ENCODE data around the gene CPTP.

Gene CPTP

DNA sequence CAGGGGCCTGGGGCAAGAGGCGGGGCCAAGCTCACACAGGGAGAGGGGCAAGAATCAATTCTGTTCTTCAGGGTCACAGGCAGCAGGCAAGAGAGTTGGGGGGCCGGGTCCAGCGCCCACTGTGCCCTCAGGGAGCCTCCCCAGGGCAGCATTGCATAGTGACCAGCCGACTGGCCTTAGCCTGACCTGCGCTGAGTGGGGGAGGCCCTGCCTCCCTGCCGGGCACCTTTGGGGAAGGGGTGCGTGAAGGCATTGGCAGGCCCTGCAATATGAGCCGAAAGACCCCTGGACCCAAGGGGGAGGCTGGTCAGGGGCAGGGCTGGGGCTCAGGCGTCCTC is 32.2 kb upstream of the CPTP start:
- DNase-seq (ENCODE audit: low spot score): no peak

DNA sequence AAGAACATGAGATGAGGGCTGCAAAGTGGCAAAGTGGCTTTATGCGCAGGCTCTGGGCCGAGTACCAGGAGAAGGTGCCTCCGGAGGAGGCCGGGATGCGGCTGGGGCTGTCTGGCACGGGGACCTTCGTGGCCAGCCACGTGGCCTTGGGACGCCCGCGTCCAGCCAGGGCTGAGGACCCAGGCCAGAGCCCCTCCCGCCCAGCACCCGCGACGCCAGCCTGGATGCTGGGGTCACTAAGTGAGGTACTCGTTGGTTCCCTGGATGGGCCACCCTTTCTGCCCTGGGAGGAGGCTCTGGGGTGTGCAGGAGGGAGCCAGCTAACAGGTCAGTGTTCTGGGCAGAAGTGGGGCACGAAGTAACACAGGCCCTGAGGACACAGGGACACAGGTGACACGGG is 31.8 kb upstream of the CPTP start:
- no peak for DNase-seq (ENCODE audit: low spot score)

DNA sequence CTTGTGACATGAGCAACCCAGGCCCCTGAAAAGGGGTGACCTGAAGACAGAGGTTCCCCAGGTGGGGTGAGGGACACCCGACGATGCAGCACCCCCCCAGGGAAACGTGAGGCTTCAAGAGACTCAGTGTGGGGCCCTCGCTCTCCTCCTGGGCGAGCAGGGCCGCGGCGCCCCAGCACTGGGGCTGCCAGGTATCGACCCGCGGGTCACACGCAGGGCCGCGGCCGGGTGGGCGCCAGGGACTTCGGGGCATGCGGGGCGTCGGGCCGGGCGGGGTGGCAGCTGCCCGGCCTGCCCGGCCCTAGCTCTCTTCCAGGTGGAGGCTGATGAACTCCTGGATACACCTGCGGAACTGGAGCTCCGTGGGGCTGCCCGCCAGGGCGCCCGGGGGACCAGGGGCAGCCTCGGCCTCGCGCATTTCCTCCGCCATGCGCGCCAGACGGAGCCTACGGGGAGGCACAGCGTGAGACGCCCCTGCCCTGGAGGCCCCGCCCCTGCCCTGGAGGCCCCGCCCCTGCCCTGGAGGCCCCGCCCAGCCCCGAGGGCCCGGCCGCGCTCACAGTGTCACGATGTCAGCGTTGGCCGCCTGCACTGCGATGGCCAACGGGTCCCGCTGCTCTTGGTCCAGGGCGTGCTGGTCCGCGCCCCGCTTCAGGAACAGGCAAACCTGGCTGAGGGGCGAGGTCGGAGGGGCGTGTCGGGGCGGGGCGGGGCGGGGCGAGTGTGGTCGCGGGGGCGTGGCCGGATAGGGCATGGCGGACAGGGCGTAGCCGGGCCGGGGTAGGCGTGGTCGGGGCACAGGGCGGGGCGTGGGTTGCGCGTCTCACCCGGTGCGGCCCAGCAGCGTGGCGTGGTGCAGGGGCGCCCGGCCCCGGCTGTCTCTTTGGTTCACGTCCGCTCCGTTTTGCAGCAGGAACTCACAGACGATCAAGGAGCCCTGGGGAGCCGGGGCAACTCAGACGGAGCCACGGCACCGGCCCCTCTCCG is 31.0 kb upstream of the CPTP start:
- DNase-seq (ENCODE audit: low spot score): no peak

DNA sequence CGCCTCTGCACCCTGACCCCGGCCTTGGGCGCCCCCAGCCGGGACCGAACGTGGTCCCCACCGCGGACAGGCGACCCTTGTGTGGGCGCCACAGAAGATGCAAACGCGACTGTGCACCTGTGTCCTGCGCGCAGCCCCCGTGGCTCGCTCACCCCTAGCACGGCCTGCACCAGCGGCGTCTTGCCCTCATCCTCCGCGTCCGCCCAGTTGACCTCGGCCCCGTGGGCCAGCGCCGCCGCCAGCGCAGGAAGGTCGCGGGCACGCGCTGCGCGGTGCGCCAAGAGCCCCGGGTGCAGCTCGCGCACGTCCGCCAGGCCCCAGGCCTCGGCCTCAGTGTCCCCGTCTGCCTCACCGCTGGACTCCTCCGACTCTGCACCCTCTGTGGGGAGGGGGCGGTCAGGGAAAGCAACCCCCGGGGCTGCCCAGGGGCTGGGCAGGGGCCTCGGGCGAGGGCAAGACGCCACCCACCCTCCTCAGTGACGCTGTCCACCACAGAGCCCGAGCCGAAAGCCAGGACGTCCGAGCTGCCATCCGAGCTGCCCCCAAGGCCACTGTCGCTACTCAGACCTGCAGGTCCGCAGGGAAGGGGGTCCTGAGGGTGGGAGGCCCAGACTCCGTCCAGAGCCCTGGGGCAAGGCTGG is 30.2 kb upstream of the CPTP start:
- DNase-seq (ENCODE audit: low spot score): no peak

DNA sequence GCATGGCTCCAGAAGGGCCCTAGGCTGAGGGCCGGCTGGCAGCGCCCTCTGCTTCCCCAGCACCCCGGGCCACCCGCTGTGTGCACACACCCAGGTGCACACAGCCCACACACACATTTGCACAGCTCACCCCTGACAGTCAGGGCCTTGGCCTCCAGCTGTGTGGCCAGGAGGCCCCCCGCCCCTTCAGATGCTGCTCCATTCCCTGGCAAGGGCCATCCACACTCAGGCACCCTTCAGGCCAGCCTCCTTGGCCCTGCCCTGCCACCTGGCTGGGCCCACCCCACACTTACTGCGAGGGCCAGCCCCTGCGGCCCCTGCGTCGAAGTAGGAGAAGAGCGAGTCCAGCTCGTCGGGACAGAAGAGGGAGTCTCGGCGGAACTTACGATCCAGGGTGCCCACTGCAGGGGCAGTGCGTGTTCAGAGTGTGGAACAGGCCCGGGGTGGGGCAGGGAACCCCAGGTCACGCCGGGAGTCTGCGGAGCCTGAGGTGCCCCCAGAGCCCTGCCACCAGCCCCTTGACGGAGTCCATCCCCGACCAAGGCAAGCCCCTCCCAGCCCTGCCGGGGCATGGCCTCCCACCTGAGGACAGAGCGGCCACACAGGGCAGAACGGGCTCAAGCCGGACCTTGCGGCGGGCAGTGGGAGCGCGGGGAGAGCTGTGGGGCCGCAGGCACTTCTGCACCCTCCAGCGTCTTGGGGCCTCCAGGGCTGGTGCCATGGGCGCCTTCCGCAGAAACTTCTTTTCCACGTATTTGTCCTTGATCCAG is 29.3 kb upstream of the CPTP start:
- DNase-seq (ENCODE audit: low spot score): no peak

DNA sequence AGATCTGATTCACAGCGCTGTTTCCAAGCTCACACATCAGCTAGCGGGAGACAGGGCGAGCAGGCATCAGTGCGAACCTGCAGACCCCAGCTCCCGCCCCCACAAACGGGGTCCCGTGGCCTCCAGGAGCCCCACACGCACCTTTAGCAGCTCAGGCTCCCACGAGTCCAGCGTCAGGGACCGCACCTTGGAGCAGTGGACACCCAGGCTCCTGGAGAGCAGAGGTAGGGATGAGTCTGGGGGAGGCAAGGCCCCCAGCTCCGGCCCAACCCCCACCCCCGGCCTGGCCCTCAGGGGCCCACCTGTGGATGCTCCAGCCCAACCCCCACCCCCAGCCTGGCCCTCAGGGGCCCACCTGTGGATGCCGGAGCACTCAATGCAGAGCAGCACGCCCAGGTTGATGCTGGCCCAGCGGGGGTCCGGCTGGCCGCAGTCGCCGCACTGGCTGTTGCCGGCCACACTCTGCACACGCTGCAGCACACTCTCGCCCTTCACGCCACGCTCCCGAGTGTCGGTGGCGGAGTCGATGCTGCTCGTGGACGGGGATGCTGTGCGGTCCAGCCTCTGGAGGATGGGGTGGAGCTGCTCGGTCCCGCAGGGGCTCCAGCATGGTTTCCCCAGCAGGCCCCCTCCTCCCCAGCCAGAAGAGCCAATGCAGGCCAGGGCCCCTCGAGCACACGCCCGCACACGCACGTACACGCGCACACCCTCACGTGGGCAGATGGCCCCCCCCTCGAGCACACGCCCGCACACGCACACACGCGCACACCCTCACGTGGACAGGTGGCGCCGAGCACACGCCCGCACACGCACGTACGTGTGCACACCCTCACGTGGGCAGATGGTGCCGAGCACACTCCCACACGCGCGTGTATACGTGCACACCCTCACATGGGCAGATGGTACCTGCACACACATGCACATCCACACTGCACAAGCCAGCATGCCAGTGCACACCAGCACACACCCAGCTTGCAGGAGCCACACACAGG is 28.2 kb upstream of the CPTP start:
- no peak for DNase-seq (ENCODE audit: low spot score)

DNA sequence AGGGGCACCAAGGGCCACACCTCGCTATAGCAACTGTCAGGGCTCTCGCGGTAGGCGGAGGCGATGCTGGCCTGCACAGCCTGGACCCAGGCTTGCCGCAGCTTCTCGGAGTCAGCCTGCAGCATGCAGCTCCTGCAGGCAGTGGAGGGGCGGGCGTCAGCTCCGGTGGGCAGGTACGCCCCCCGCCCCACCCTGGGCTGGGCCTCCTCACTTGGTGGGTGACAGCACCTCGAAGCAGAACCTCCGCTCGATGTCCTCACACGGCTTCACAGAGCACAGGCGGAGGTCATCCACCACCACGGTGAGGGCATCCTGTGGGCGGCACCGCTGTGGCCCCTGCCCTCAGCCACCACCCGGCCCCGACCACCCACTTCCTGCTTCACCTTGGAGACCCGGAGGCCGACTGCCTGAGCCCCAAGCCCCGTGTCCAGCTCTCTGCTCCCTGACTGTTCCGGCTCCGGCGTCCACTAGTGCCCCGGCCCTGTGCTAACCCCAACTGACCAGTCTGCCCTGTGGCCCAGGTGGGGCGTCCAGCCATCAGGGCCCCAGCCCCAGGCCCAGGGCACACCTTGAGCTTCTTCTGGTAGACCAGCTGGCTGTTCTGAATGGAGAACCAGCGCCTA is 26.7 kb upstream of the CPTP start:
- no peak for DNase-seq (ENCODE audit: low spot score)

DNA sequence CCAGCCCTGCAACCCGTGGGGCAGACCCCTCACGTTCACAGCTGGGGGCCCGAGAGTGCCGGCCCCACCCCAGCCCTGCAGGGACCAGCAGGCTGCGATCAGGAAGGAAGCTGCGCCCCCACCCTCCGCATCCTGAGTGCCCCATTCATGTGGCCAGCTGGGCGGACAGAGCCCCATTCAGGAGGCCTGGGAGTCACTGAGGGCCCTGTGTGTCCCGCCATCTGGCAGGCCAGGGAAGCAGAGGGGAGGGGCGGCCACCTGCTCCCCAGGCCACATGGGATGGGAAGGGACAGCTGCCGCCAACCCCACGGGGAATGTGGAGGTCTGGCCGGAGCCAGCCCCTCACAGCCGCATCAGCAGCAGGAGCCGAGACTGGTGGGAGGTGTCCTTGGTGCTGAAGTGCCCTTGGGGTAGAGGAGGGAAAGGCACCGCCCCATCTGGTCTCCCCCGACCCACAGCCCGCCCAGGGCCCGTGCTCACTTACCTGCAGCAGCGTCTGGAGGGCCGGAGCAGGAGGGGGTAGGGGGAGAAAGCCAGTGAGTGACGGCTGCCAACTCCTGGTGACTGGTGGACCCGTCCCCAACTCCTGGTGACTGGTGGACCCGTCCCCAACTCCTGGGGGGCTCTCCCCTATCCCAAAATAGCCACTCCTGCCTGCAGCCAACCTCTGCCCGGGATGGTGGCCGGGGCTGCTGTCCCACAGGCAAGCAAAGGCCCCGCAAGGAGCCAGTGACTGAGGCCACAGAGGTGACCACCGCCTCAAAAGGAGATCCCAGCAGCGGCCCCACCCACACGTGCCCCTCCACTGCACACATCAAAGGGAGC is 25.5 kb upstream of the CPTP start:
- peak; percentile 97 for DNase-seq (ENCODE audit: low spot score)

DNA sequence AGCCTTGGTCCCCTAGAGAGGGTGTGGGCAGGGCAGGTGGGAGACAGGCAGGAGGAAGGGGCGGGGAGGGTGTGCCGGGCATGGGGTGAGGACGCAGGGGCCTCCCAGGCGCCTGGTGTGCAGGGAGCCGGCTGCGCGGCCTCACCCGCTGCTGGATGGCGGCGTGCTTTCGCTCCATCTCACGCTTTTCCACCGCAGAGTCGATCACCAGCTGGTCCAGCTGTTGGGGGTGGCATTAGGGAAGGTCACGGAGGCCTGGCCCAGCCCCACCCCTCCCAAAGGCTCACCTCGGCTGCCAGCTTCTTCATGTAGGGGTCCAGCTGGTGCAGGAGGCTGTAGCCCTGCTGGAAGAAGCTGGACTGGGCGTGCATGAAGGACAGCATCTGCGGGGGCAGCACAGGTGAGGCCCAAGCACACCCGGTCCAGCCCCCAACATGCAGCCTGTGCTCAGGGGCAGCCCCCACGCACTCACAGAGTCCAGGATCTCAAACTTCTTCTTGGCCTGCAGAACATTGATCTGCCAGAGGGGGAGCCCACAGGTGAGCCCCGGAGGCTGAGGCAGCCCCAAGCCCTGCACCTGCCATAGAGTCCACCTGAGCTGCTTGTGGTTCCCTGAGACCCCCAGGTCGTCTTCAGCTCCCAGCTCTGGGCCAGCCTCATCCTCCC is 24.8 kb upstream of the CPTP start:
- DNase-seq (ENCODE audit: low spot score): no peak

DNA sequence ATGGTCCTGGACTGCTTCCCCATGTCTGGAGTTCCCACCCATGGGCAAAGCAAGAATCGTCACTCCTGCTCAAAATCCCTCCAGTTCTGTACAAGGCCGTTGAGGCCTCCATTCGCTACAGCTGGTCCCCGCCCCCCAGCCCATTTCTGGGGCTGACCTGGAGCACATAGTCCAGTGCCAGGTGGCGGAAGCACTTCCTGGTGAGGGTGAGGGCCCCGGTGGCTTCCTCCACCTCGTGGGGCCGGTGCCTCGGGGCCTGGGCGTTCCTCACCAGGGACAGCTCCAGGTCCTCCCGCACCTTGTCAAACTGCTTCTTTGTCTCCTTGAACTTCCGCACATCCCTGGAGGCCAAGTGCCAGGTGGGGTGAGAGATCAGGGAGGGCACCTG is 24.3 kb upstream of the CPTP start:
- DNase-seq (ENCODE audit: low spot score): no peak

DNA sequence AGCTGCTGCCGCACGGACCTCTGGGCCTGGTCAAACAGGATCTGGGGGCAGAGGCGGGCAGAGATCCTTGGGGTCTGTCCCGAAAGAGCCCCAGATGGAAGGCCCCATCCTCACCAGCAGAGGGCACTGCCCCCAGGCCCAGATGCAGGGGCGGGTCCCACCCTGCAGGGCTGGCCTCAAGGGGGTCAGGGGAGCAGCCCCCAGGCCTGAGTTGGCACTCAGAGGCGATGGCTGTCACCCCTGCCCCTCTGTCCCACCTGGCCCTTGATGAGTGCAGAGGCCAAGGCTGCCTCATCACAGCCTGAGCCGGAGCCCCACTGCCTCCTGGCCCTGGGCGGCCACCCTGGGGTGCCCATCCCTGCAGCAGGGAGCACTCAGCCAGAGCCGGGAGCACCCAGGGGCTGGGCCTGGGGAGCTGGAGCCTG is 22.6 kb upstream of the CPTP start:
- no peak for DNase-seq (ENCODE audit: low spot score)

DNA sequence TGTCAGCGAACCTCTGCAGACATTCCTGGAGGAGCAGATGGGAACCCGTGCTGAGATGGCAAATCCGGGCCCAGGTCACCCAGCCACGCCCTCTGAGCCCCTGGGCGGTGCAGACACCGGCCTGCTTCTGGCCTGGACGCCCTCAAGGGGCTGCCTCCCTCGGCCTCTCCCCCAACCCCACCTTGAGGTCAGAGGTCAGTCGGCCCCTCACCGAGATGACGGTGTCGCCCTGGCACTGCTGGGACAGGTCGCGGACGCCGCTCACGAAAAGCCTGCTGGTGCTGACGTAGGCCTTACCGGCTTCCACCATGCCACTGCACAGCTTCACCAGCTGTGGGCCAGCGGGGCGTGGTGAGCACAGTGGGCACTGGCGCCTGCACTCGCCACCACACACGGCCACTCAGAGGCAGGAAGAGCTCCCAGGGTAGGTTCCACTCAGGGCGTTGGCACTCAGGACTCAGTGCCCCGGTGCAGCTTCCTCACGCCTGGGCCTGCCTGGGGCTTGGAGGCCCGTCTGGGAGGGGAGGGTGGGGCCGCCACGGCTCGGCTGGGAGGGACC is 21.6 kb upstream of the CPTP start:
- no peak for DNase-seq (ENCODE audit: low spot score)

DNA sequence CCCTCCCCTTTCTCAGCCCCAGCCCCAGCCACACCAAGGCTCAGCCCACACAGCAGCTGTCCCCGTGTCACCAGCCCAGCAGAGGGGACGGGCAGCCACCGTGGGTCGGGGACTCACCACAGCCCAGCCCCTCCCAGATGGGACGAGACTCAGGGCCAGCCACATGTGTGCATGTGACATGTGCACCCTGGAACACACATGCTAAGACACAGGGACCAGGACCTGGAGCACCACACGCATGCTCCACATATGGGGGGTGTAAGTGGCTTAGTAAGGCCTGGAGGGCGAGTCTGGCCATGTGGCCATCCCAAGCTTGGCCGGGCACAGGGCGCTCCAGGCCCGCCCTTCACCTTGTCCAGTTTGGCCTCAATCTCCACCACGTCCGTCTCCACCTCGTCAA is 20.9 kb upstream of the CPTP start:
- DNase-seq (ENCODE audit: low spot score): no peak

DNA sequence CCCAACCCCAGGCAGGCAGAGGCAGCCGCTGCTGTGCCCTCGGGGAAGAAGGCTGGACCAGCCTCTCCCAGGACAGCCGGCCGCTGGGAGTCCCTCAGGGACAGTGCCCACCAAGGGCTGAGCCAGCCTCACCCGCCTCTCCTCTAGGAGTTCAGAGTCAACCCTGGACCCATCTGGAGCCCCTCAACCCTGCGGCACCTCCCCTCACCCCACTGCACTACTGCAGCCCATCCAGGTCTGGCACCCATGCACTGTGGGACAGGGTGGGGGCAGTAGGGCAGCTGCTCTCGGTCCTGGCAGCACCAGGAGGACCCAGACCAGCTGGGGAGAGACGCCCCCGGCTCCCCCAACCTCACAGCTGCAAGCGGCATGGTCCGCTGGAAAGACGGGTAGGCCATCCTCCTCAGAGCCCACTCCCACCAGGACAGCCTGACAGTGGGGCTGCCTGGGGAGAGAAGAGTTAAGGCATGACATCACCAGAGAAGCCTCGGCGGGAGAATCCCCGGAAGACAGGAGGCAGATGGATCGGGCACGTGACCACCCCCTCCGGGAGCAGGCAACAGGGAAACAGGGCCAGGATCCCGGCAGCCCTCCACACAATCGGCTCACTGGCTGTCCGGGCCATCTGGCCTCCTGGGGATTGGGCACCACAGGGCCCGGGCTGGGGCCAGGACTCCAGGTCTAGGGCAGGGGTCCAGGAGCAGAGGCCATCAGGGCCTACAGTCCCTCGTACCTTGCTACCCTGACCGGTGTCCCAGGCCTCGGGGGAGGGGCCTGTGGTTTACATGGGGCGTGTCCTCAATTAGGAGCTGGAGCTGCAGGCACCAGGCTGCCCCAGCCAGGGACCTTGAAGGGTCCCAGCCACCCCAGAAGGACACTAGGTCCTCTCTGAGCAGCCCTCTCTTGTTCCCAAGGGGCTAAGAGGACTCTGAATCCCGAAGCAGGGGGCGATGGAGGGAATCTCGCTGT is 20.0 kb upstream of the CPTP start:
- DNase-seq (ENCODE audit: low spot score): peak; percentile 96

DNA sequence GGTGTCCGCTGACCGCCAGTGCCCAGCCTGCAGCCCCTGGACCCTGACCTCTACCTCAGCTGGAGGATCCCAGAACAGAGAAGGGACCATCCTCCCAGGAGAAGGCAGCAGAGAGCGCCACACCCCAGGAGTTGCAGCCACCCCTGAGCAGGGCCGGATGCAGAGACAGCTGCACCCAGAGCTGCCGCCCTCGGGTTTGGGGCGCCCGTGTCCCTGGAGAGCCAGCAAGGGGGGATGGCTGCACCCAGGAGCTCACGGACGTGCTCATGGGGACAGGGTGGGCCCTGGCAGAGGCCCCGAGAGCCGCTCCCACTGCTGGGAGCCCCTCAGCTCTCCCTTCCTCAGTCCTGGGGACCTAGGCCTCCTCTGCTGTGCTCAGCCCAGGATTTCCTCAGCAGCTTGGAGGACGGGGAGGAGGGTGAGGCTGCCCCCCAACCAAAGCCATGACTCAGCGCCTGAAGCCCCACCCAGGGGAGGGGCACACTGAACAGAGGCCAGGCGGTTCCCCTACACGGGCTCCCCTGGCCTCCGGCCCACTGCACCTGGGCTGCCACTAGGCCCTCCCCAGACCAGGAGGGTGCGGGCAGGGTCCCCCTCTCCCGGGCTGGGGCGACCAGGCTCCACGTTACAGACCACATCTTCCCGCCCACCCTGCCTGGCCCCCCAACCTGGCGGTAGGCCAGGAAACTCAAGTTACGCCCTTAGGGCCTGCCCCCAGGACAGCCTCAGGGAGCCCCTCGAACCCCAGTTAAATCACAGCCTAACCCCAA is 19.1 kb upstream of the CPTP start:
- DNase-seq (ENCODE audit: low spot score): no peak

DNA sequence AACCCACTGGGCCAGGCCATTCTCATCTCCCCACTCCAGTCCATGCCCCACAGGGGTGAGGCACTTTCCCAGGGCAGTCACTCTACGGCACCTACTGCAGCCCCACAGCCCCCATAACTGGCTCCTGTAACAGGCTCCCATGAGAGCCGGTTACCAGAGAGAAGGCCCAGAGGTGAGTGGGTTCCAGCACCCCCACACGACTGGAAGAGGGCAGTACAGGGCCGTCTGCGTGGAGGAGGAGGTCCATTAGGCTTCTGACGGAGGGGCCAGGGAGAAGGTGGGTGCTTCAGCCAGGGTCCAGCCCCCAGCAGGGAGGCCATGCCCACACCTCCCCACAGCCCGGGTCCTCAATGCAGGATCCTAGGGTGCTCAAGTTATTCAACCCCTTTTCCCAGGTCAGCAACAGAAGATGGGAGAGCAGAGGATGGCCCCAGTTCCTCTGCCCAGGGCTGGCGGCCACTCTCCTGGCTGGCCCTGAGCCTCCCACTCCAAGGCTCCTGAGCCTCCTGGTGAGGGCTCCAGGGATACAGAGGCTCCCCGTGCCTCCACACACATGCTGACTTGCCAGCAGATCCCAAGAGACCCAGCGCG is 18.4 kb upstream of the CPTP start:
- no peak for DNase-seq (ENCODE audit: low spot score)
